ENCODE data around the gene GRPEL2. TPM values are rescaled to one million over a fixed set of nuclear protein-coding genes. Genes with fewer than 3 reads are reported as not detected.

GRPEL2 gene
- polyA plus RNA-seq, 1 experiment = 17.1 TPM

GRCh38 chr5:149367972-149368645 lies 22.8 kb downstream of the GRPEL2 start:
- H3K4me3 ChIP-seq (ENCODE audit: low read depth, low read length) = no peak overlapping the region
- CTCF ChIA-PET = interaction anchor here (0.7 to 17.0 kb wide), 33 partner anchors 8 to 459 kb away, joined by 3 to 289 read pairs (median 8); partner anchors contain the start of genes ARHGEF37, GRPEL2, IL17B and PCYOX1L
- DNase-seq (ENCODE audit: low read depth) = no peak
- H3K27me3 ChIP-seq (ENCODE audit: control insufficient read depth, insufficient read depth, low read length) = no peaks in the 10 kb centered on the region
- TF ChIP-seq, protein P1, sequence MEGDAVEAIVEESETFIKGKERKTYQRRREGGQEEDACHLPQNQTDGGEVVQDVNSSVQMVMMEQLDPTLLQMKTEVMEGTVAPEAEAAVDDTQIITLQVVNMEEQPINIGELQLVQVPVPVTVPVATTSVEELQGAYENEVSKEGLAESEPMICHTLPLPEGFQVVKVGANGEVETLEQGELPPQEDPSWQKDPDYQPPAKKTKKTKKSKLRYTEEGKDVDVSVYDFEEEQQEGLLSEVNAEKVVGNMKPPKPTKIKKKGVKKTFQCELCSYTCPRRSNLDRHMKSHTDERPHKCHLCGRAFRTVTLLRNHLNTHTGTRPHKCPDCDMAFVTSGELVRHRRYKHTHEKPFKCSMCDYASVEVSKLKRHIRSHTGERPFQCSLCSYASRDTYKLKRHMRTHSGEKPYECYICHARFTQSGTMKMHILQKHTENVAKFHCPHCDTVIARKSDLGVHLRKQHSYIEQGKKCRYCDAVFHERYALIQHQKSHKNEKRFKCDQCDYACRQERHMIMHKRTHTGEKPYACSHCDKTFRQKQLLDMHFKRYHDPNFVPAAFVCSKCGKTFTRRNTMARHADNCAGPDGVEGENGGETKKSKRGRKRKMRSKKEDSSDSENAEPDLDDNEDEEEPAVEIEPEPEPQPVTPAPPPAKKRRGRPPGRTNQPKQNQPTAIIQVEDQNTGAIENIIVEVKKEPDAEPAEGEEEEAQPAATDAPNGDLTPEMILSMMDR (IDR thresholded peaks at IDR 0.05; ENCODE audit: insufficient read depth, low read depth, low read length) = no peak
- POLR2A ChIA-PET = no interaction called here
- no peaks in the 10 kb centered on the region; the same call in 1 of the 2 replicates for H3K36me3 ChIP-seq (ENCODE audit: control insufficient read depth, insufficient read depth, low read length)

GRCh38 chr5:149370878-149371277 lies 25.6 kb downstream of the GRPEL2 start:
- H3K4me3 ChIP-seq (ENCODE audit: low read depth, low read length) = no peak overlapping the region
- H3K27me3 ChIP-seq (ENCODE audit: control insufficient read depth, insufficient read depth, low read length) = no peaks in the 10 kb centered on the region
- ChIA-PET CTCF (interaction anchor here (1.0 to 17.0 kb wide), 13 partner anchors 9 to 199 kb away, joined by 3 to 289 read pairs (median 10); partner anchors contain the start of gene PCYOX1L), POLR2A (no interaction called here)
- TF ChIP-seq, protein P1 (IDR thresholded peaks at IDR 0.05; ENCODE audit: insufficient read depth, low read depth, low read length) = no peak
- H3K36me3 ChIP-seq (ENCODE audit: control insufficient read depth, insufficient read depth, low read length) = no peaks in the 10 kb centered on the region; the same call in 1 of the 2 replicates
- DNase-seq (ENCODE audit: low read depth) = no peak

DNA sequence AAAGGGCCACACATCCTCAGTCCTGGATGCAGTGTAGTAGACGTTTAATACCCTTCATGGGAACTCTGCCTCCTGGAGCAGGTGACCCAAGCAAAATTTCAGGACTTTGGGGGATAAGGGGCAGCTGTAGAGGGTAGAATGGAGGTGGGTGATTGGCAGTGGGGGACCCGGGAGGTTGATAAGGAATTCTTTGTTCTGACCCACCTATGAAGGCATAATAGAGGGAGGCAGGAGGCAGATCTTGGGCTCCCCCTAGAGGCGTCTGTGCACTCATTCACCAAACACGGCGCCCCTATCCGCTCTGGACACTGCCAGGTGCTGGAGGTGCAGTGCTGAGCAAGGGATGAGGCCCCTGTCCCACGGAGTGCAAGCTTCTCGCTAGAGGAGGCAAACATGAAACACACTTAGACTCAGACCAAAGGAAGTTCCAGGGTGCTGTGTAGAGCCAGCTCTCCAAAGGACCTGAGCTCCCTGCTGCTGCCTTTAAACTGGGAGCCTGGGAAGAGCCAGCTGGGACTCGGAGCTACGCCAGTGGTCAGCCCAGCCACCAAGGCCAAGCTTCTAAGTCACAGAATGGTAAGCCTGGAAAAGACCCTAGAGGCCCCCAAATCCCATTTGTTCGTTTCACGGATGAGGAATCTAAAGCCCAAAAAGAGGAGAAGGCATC lies 26.1 kb downstream of the GRPEL2 start:
- Histone ChIP-seq H3K27me3 (ENCODE audit: control insufficient read depth, insufficient read depth, low read length) (no peaks in the 10 kb centered on the region), H3K36me3 (ENCODE audit: control insufficient read depth, insufficient read depth, low read length) (no peaks in the 10 kb centered on the region; the same call in 1 of the 2 replicates), H3K4me3 (ENCODE audit: low read depth, low read length) (no peak overlapping the region)
- TF ChIP-seq, protein P1 (IDR thresholded peaks at IDR 0.05; ENCODE audit: insufficient read depth, low read depth, low read length) = peak; percentile 88
- DNase-seq (ENCODE audit: low read depth) = no peak
- CTCF ChIA-PET = interaction anchor here (0.6 to 17.0 kb wide), 35 partner anchors 8 to 1859 kb away, joined by 3 to 289 read pairs (median 5); partner anchors contain the start of genes GRPEL2 and PCYOX1L
- POLR2A ChIA-PET = no interaction called here

GRCh38 chr5:149372076-149372795 lies 26.9 kb downstream of the GRPEL2 start:
- TF ChIP-seq, protein P1 (IDR thresholded peaks at IDR 0.05; ENCODE audit: insufficient read depth, low read depth, low read length) = no peak
- DNase-seq (ENCODE audit: low read depth) = no peak
- Histone ChIP-seq H3K36me3 (ENCODE audit: control insufficient read depth, insufficient read depth, low read length) (no peaks in the 10 kb centered on the region; the same call in 1 of the 2 replicates), H3K27me3 (ENCODE audit: control insufficient read depth, insufficient read depth, low read length) (no peaks in the 10 kb centered on the region), H3K4me3 (ENCODE audit: low read depth, low read length) (no peak overlapping the region)
- ChIA-PET POLR2A (interaction anchor here (0.5 kb wide), 1 partner anchor 189 kb away, joined by 4 read pairs; no protein-coding TSS in a partner anchor), CTCF (interaction anchor here (0.7 to 17.0 kb wide), 35 partner anchors 7 to 246 kb away, joined by 3 to 289 read pairs (median 5); partner anchors contain the start of genes GRPEL2 and PCYOX1L)

Data from BJ (cell line).